NCI-H1436 (cell line): ENCODE data around the gene KAZN.

Experiments
- DNase-seq: peaks from one replicate; lab custom pipeline; 2025; lab: John Stamatoyannopoulos, UW

The KAZN gene

GRCh38 chr1:15158506-15159165, 560.2 kb downstream of the KAZN start:
- DNase-seq, result no peak

- DNase-seq, result no peak
These were observed 560.7 kb downstream of the KAZN start for GRCh38 chr1:15159166-15159555.

- DNase-seq, result no peak
These were observed 562.1 kb downstream of the KAZN start for GRCh38 chr1:15160626-15161025.

GRCh38 chr1:15167386-15167785, 568.9 kb downstream of the KAZN start:
- no peak for DNase-seq
